SK-N-SH (cell line): ENCODE measurements around the gene NCSTN. TPM values are rescaled to one million over a fixed set of nuclear protein-coding genes. Genes with fewer than 3 reads are reported as not detected.

Experiments
- CTCF ChIA-PET: fragments of 300-600, 350-600 bp; formaldehyde crosslinking; extraction: SDS; loops from one replicate; lab custom pipeline; 2021; lab: Yijun Ruan, JAX
- POLR2A ChIA-PET: fragments of 350-600 bp; sonication (Branson Sonifier 250); formaldehyde crosslinking; extraction: SDS; loops from one replicate; lab custom pipeline; 2020; ENCODE audit warnings: antibody characterized with exemption, inconsistent platforms; lab: Yijun Ruan, JAX
- DNase-seq: peaks from one replicate; pipeline ENCODE4 v3.0.0; 2012
- H2AFZ ChIP-seq: fragments of 200-600 bp; sonication (generic); 2 replicates; pipeline ENCODE4 v1.8.1; 2016; ENCODE audit warnings: antibody characterized with exemption, mild to moderate bottlenecking, low read depth
- H3F3A ChIP-seq: fragments of 200-600 bp; sonication (generic); replicated peaks from 2 replicates; pipeline ENCODE3; 2016; ENCODE audit warnings: antibody characterized with exemption, mild to moderate bottlenecking; ENCODE audit not compliant: insufficient read depth
- H3K27ac ChIP-seq, 2 experiments: fragments of 200-500 bp in 1 of 2; fragments of 200-600 bp in 1 of 2; sonication (Bioruptor generic) in 1 of 2; sonication (generic), shearing (Covaris generic) in 1 of 2; 2 replicates each; pipeline versions ENCODE4 v1.5.1 to v1.6.1; 2014 to 2016; ENCODE audit warnings: low read depth in 2 of 2, inconsistent platforms in 1 of 2, low read length in 1 of 2, mild to moderate bottlenecking in 1 of 2, mixed read lengths in 1 of 2
- H3K27me3 ChIP-seq: fragments of 200-600 bp; sonication (generic), shearing (Covaris generic); 2 replicates; pipeline ENCODE4 v1.6.1; 2016; ENCODE audit warnings: mixed run types; ENCODE audit not compliant: insufficient read depth
- H3K36me3 ChIP-seq, 2 experiments: fragments of 200-500 bp in 1 of 2; fragments of 200-600 bp in 1 of 2; sonication (Bioruptor generic) in 1 of 2; sonication (generic) in 1 of 2; replicated peaks in 1 of 2; 2 replicates each; pipeline versions ENCODE3 to v1.5.1; 2014 to 2016; ENCODE audit warnings: low read length in 1 of 2, mild to moderate bottlenecking in 1 of 2; ENCODE audit not compliant: insufficient read depth in 2 of 2, control insufficient read depth in 1 of 2
- H3K4me1 ChIP-seq, 2 experiments: fragments of 200-500 bp in 1 of 2; fragments of 200-600 bp in 1 of 2; sonication (Bioruptor generic) in 1 of 2; sonication (generic), shearing (Covaris generic) in 1 of 2; 2 replicates each; pipeline versions ENCODE4 v1.5.1 to v1.6.1; 2014 to 2016; ENCODE audit warnings: low read depth in 1 of 2, low read length in 1 of 2, mixed run types in 1 of 2; ENCODE audit not compliant: insufficient read depth in 2 of 2, control insufficient read depth in 1 of 2
- H3K4me2 ChIP-seq: fragments of 200-600 bp; sonication (generic), shearing (Covaris generic); 2 replicates; pipeline ENCODE4 v1.6.1; 2017; ENCODE audit warnings: mixed run types
- H3K4me3 ChIP-seq, 2 experiments: fragments of 200-500 bp in 1 of 2; fragments of 200-600 bp in 1 of 2; sonication (Bioruptor generic) in 1 of 2; sonication (generic), shearing (Covaris generic) in 1 of 2; 2 replicates each; pipeline versions ENCODE4 v1.5.1 to v1.8.1; 2014 to 2016; ENCODE audit warnings: low read depth in 2 of 2, inconsistent platforms in 1 of 2, low read length in 1 of 2, mild to moderate bottlenecking in 1 of 2, mixed read lengths in 1 of 2, moderate library complexity in 1 of 2
- H3K79me2 ChIP-seq: fragments of 200-600 bp; sonication (generic); 2 replicates; pipeline ENCODE4 v1.8.1; 2017; ENCODE audit warnings: mild to moderate bottlenecking; ENCODE audit not compliant: insufficient read depth
- H3K9ac ChIP-seq: fragments of 200-600 bp; sonication (generic); 2 replicates; pipeline ENCODE4 v1.6.1; 2017; ENCODE audit warnings: mixed run types
- H3K9me2 ChIP-seq: fragments of 200-600 bp; sonication (generic); 2 replicates; pipeline ENCODE4 v1.6.1; 2017; ENCODE audit warnings: mixed run types
- H3K9me3 ChIP-seq: fragments of 200-600 bp; sonication (generic); 2 replicates; pipeline ENCODE4 v1.6.1; 2017; ENCODE audit warnings: mixed run types, mild to moderate bottlenecking, moderate library complexity
- H4K20me1 ChIP-seq: fragments of 200-600 bp; sonication (generic); 2 replicates; pipeline ENCODE4 v1.6.1; 2017; ENCODE audit warnings: mild to moderate bottlenecking, mixed run types; ENCODE audit not compliant: insufficient read depth
- CTCF ChIP-seq: fragments of 200-600 bp; sonication (generic); IDR thresholded peaks from 2 replicates; pipeline ENCODE4 v1.6.1; 2017; ENCODE audit warnings: antibody characterized with exemption, mild to moderate bottlenecking, moderate library complexity
- EP300 ChIP-seq, 2 experiments: IDR thresholded peaks; 2 replicates each; pipeline versions ENCODE4 v1.4.0 to v1.6.1; 2012; ENCODE audit warnings: borderline replicate concordance in 1 of 2, low read depth in 1 of 2, low read length in 1 of 2
- EZH2phosphoT487 ChIP-seq: fragments of 200-600 bp; sonication (generic); IDR thresholded peaks from 2 replicates; pipeline ENCODE4 v1.6.1; 2017; ENCODE audit warnings: low read depth, mixed run types, mild to moderate bottlenecking, antibody characterized with exemption, moderate library complexity, borderline replicate concordance
- FOXJ3 ChIP-seq: sonication (generic); formaldehyde crosslinking; IDR thresholded peaks from 2 replicates; pipeline ENCODE4 v1.5.1; 2020; ENCODE audit warnings: mild to moderate bottlenecking, missing genetic modification reagents
- GABPA ChIP-seq: IDR thresholded peaks from 2 replicates; pipeline ENCODE4 v1.4.0; 2012; ENCODE audit warnings: low read depth, mild to moderate bottlenecking
- GATA2 ChIP-seq: sonication (generic); formaldehyde crosslinking; IDR thresholded peaks from 2 replicates; pipeline ENCODE4 v1.5.0; 2020; ENCODE audit warnings: mild to moderate bottlenecking, missing genetic modification reagents
- IRF3 ChIP-seq: fragments of 150-350 bp; IDR thresholded peaks from 2 replicates; pipeline ENCODE4 v1.6.1; 2016; ENCODE audit warnings: mild to moderate bottlenecking, low read depth, low read length
- JUND ChIP-seq: IDR thresholded peaks from 2 replicates; pipeline ENCODE4 v1.4.0; 2012
- MEF2A ChIP-seq: IDR thresholded peaks from 2 replicates; pipeline ENCODE4 v1.4.0; 2012; ENCODE audit warnings: low read depth, borderline replicate concordance
- MXI1 ChIP-seq: IDR thresholded peaks from 2 replicates; pipeline ENCODE4 v1.6.1; 2012; ENCODE audit warnings: mild to moderate bottlenecking, low read depth, low read length, improper control_type of control experiment
- NFIC ChIP-seq: IDR thresholded peaks from 2 replicates; pipeline ENCODE4 v1.4.0; 2012; ENCODE audit warnings: borderline replicate concordance
- NRF1 ChIP-seq: IDR thresholded peaks from 2 replicates; pipeline ENCODE4 v1.6.1; 2012; ENCODE audit warnings: low read depth, mild to moderate bottlenecking, low read length
- RAD21 ChIP-seq: IDR thresholded peaks from 2 replicates; pipeline ENCODE4 v1.6.1; 2012; ENCODE audit warnings: mild to moderate bottlenecking, low read length
- RCOR1 ChIP-seq: fragments of 150-350 bp; IDR thresholded peaks from 2 replicates; pipeline ENCODE4 v1.6.1; 2017; ENCODE audit warnings: antibody characterized with exemption, low read length
- RFX5 ChIP-seq: IDR thresholded peaks from 2 replicates; pipeline ENCODE4 v1.6.1; 2012; ENCODE audit warnings: mild to moderate bottlenecking, improper control_type of control experiment, low read length
- RXRA ChIP-seq: IDR thresholded peaks from 2 replicates; pipeline ENCODE4 v1.4.0; 2012; ENCODE audit warnings: low read depth, mild to moderate bottlenecking, borderline replicate concordance
- SIN3A ChIP-seq: IDR thresholded peaks from 2 replicates; pipeline ENCODE4 v1.6.1; 2012; ENCODE audit warnings: low read depth, mild to moderate bottlenecking, low read length, moderate library complexity, borderline replicate concordance
- USF1 ChIP-seq: IDR thresholded peaks from 2 replicates; pipeline ENCODE4 v1.4.0; 2012; ENCODE audit warnings: low read depth, borderline replicate concordance
- YY1 ChIP-seq: IDR thresholded peaks from 2 replicates; pipeline ENCODE4 v1.4.0; 2012; ENCODE audit warnings: low read depth, mild to moderate bottlenecking
- WGBS: methylation state at CpG from one replicate; pipeline ENCODE4 v1.1.6; 2017; ENCODE audit warnings: low lambda C conversion rate; 5-methylcytosine and 5-hydroxymethylcytosine counted together
- polyA plus RNA-seq, 3 experiments: library from polyadenylated mRNA; depleted of rRNA; stranded (reverse); fragments of >200 nt; gene quantifications; 2 replicates each; pipeline ENCODE4 v1.2.3, GENCODE V29; 2012

The NCSTN gene
- polyA plus RNA-seq, 1 of the 3 experiments (the other 2 are of a cell fraction) = 165 TPM

GRCh38 chr1:160361199-160361598 is 18.0 kb downstream of the NCSTN start:
- H3K79me2 ChIP-seq = no peaks in the 10 kb centered on the region
- H3K4me3 ChIP-seq = no peak overlapping the region
- no peak for DNase-seq
- no peaks in the 10 kb centered on the region for H3K9me3 ChIP-seq
- H3F3A ChIP-seq = peaks cover 5% of the 10 kb centered on the region
- H4K20me1 ChIP-seq = no peaks in the 10 kb centered on the region
- ChIA-PET CTCF (interaction anchor here (0.6 to 9.0 kb wide), 5 partner anchors 10 to 188 kb away, joined by 3 to 85 read pairs (median 6); no protein-coding TSS in a partner anchor), POLR2A (no interaction called here)
- no peak overlapping the region for H3K9ac ChIP-seq
- no peak overlapping the region for H2AFZ ChIP-seq
- no peaks in the 10 kb centered on the region for H3K9me2 ChIP-seq
- 87% methylated on average over 2 of the region's 2 CpGs for WGBS
- no peaks in the 10 kb centered on the region for H3K27me3 ChIP-seq
- no peak for TF ChIP-seq RAD21
- TF ChIP-seq EZH2phosphoT487 = no peak
- TF ChIP-seq USF1 = no peak
- no peak for TF ChIP-seq RFX5
- no peak for TF ChIP-seq GATA2
- TF ChIP-seq IRF3 = no peak
- no peak for TF ChIP-seq CTCF
- no peak for TF ChIP-seq GABPA
- no peak for TF ChIP-seq SIN3A
- TF ChIP-seq NFIC = no peak
- no peak for TF ChIP-seq JUND
- TF ChIP-seq EP300 (IDR thresholded peaks at IDR 0.05; ENCODE audit: borderline replicate concordance in 1 of 2, low read depth in 1 of 2, low read length in 1 of 2) = no peak
- no peak for TF ChIP-seq RXRA
- no peak for TF ChIP-seq RCOR1
- TF ChIP-seq FOXJ3 (CRISPR knock-in tag) = no peak
- TF ChIP-seq MEF2A = no peak
- no peak for TF ChIP-seq YY1
- TF ChIP-seq MXI1 = no peak
- no peak for TF ChIP-seq NRF1
- TF ChIP-seq, all 33 proteins: peak for 0
- H3K4me1 ChIP-seq = no peaks in the 10 kb centered on the region
- H3K4me2 ChIP-seq = no peak overlapping the region
- H3K36me3 ChIP-seq = peaks cover 4 to 36% of the 10 kb centered on the region in 2 experiments
- no peak overlapping the region for H3K27ac ChIP-seq
